Endothelial cell of umbilical vein (primary cell): ENCODE data around the gene SPTBN4. TPM values are rescaled to one million over a fixed set of nuclear protein-coding genes. Genes with fewer than 3 reads are reported as not detected.
"Not testable (repeated sequence)": the region's sequence is repeated elsewhere in the genome, so short reads cannot be mapped to it uniquely, and the experiment has no call there.

Experiments used
- BruUV-seq: library from RNA; stranded (reverse); fragments of 400-500 nt; replicated peaks from 2 replicates; lab custom pipeline; 2021; lab: Mats Ljungman, UMichigan
- CTCF ChIA-PET: fragments of 300-600, 350-600 bp; sonication (Branson Sonifier 250); formaldehyde crosslinking; loops from one replicate; lab custom pipeline; 2021; ENCODE audit warnings: antibody characterized with exemption, inconsistent platforms; lab: Charles Lee
- POLR2A ChIA-PET: fragments of 300-600, 350-600 bp; sonication (Branson Sonifier 250); formaldehyde crosslinking; loops from one replicate; lab custom pipeline; 2021; ENCODE audit warnings: antibody characterized with exemption, inconsistent platforms; lab: Charles Lee
- DNase-seq: peaks from one replicate; pipeline ENCODE4 v3.0.0-alpha.2; 2011; ENCODE audit warnings: low read depth, low spot score
- FAIRE-seq: peaks from 2 replicates; lab custom pipeline; 2011; peaks lifted over from hg19 to GRCh38; lab: Jason Lieb, UNC
- H2AFZ ChIP-seq: 2 replicates; pipeline ENCODE4 v1.6.0; 2012; ENCODE audit warnings: low read depth, low read length, control low read depth, inconsistent platforms
- H3K27ac ChIP-seq: 2 replicates; pipeline ENCODE4 v1.5.1; 2011; ENCODE audit warnings: low read depth, mild to moderate bottlenecking, control low read depth, low read length, moderate library complexity; ENCODE audit not compliant: insufficient read depth
- H3K27me3 ChIP-seq, 2 experiments: 2 replicates each; pipeline versions ENCODE4 v1.6.0 to v1.6.1; 2011; ENCODE audit warnings: low read length in 2 of 2, mixed read lengths in 1 of 2; ENCODE audit not compliant: control insufficient read depth in 2 of 2, insufficient read depth in 2 of 2
- H3K36me3 ChIP-seq, 2 experiments: 2 replicates in 1 of 2; 3 replicates in 1 of 2; pipeline ENCODE4 v1.5.1; 2011; ENCODE audit warnings: low read length in 2 of 2, mild to moderate bottlenecking in 1 of 2, moderate library complexity in 1 of 2; ENCODE audit not compliant: control insufficient read depth in 2 of 2, insufficient read depth in 2 of 2; ENCODE audit errors: extremely low read depth in 1 of 2
- H3K4me1 ChIP-seq: 3 replicates; pipeline ENCODE4 v1.5.1; 2011; ENCODE audit warnings: mild to moderate bottlenecking, low read length; ENCODE audit not compliant: control insufficient read depth, insufficient read depth; ENCODE audit errors: extremely low read depth
- H3K4me2 ChIP-seq: 2 replicates; pipeline ENCODE4 v1.6.1; 2011; ENCODE audit warnings: low read length, control low read depth, mixed read lengths; ENCODE audit not compliant: insufficient read depth
- H3K4me3 ChIP-seq, 3 experiments: fragments of 200-600 bp in 1 of 3; sonication (generic), shearing (Covaris generic) in 1 of 3; replicated peaks in 1 of 3; 2 replicates each; pipeline ENCODE4 v1.5.1; 2011 to 2016; ENCODE audit warnings: control low read depth in 3 of 3, low read length in 3 of 3, mild to moderate bottlenecking in 2 of 3, inconsistent platforms in 1 of 3, low read depth in 1 of 3, moderate library complexity in 1 of 3; ENCODE audit not compliant: insufficient read depth in 1 of 3
- H3K79me2 ChIP-seq: 2 replicates; pipeline ENCODE4 v1.6.0; 2012; ENCODE audit warnings: low read length, inconsistent platforms; ENCODE audit not compliant: control insufficient read depth, insufficient read depth
- H3K9ac ChIP-seq: replicated peaks from 2 replicates; pipeline ENCODE3; 2011; ENCODE audit warnings: low read length, control low read depth; ENCODE audit not compliant: insufficient read depth; ENCODE audit errors: extremely low read depth
- H3K9me1 ChIP-seq: replicated peaks from 3 replicates; pipeline ENCODE4 v1.6.0; 2011; ENCODE audit warnings: mild to moderate bottlenecking, low read length; ENCODE audit not compliant: control insufficient read depth, insufficient read depth; ENCODE audit errors: extremely low read depth
- H3K9me3 ChIP-seq: replicated peaks from 2 replicates; pipeline ENCODE4 v1.5.1; 2012; ENCODE audit warnings: low read length, inconsistent platforms; ENCODE audit not compliant: control insufficient read depth, insufficient read depth
- H4K20me1 ChIP-seq: replicated peaks from 2 replicates; pipeline ENCODE3; 2011; ENCODE audit warnings: mild to moderate bottlenecking, low read length; ENCODE audit not compliant: control insufficient read depth, insufficient read depth; ENCODE audit errors: extremely low read depth
- EZH2 ChIP-seq: IDR thresholded peaks from 2 replicates; pipeline ENCODE4 v1.6.1; 2012; ENCODE audit warnings: borderline replicate concordance, low read depth, mild to moderate bottlenecking, moderate library complexity, low read length, inconsistent platforms; ENCODE audit not compliant: severe bottlenecking
- FOS ChIP-seq: IDR thresholded peaks from 2 replicates; pipeline ENCODE4 v1.6.1; 2011; ENCODE audit warnings: mild to moderate bottlenecking, low read length, moderate library complexity, borderline replicate concordance; ENCODE audit not compliant: insufficient read depth
- GATA2 ChIP-seq: IDR thresholded peaks from 2 replicates; pipeline ENCODE4 v1.7.0; 2011; ENCODE audit warnings: low read depth, mild to moderate bottlenecking, moderate library complexity, mixed read lengths, low read length; ENCODE audit not compliant: insufficient read length, insufficient read depth
- JUN ChIP-seq: IDR thresholded peaks from 2 replicates; pipeline ENCODE4 v1.6.1; 2011; ENCODE audit warnings: borderline replicate concordance, low read depth; ENCODE audit not compliant: insufficient read length, insufficient read depth
- POLR2A ChIP-seq: IDR thresholded peaks from 2 replicates; pipeline ENCODE4 v1.6.1; 2012; ENCODE audit warnings: low read depth, mild to moderate bottlenecking, control low read depth, low read length
- dilution Hi-C: fragments of 300-500 bp; cut with MboI; formaldehyde crosslinking; loops from one replicate; pipeline ENCODE4 v1.15.0; 2019; ENCODE audit warnings: low sequenced_read_pairs; ENCODE audit not compliant: extremely low pct_ligation_motif_present
- intact Hi-C: fragments of 100-400 bp; cut with micrococcal nuclease; formaldehyde crosslinking; loops from one replicate; pipeline ENCODE4 v1.10.0; 2022
- polyA plus RNA-seq, 4 experiments: library from polyadenylated mRNA; depleted of rRNA in 3 of 4; stranded (reverse) in 3 of 4; unstranded in 1 of 4; fragments of >200 nt; gene quantifications; 2 replicates each; pipeline versions ENCODE4 v1.2.1 to v1.2.3, GENCODE V29; 2011 to 2012; ENCODE audit warnings: missing spikeins in 1 of 4
- total RNA-seq: library from RNA; stranded (reverse); gene quantifications from 2 replicates; pipeline ENCODE4 v1.2.3, GENCODE V29; 2021
- TF ChIP-seq, protein P1 (sequence below): IDR thresholded peaks from 2 replicates; pipeline ENCODE4 v1.6.1; 2011; ENCODE audit not compliant: insufficient read depth, insufficient read length

SPTBN4 gene
- total and polyA plus RNA-seq, 2 donors (not counting 3 experiments of a cell fraction or from before 2014, with no cell fraction given) = 0.33 TPM; not detected in 1

DNA sequence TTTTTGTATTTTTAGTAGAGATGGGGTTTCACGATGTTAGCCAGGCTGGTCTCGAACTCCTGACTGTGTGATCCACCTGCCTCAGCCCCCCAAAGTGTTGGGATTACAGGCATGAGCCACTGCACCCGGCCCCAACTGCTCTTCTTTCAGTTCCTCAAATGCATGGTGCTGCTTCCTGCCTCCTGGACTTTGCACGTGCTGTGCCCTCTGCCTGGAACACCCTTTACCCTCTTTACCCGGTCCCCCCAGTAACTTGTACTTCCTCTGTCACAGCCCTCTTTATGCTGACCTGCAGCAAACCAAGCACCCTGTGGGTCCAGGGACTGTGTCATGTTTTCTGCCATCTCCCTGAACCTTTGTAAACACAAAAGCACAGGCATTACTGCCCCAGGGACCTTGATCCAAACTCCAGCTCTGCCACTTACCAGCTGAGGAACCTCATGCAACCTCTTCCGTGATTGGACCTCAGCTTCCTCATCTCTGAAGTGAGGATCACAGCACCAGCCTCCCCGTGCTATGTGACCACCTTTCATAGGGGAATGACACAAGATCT lies 5.1 kb upstream of the SPTBN4 start:
- H4K20me1 ChIP-seq = no peaks in the 10 kb centered on the region
- H2AFZ ChIP-seq = no peak overlapping the region
- intact Hi-C loops = no loop called here
- dilution Hi-C loops = no loop called here
- peaks cover 14% of the 10 kb centered on the region for H3K4me1 ChIP-seq
- peaks cover 2 to 3% of the 10 kb centered on the region in 2 experiments for H3K27me3 ChIP-seq
- H3K36me3 ChIP-seq = no peaks in the 10 kb centered on the region
- ChIA-PET POLR2A (no interaction called here), CTCF (interaction anchor here (2.5 kb wide), 1 partner anchor 156 kb away, joined by 9 read pairs; no protein-coding TSS in a partner anchor)
- BruUV-seq = no TSS peak
- H3K9ac ChIP-seq = no peak overlapping the region
- H3K4me2 ChIP-seq = no peak overlapping the region
- H3K4me3 ChIP-seq = no peak overlapping the region
- no peak for FAIRE-seq
- DNase-seq = no peak
- H3K9me3 ChIP-seq = no peaks in the 10 kb centered on the region
- no peaks in the 10 kb centered on the region for H3K79me2 ChIP-seq
- TF ChIP-seq POLR2A (no peak), JUN (no peak), FOS (no peak), GATA2 (no peak), EZH2 (no peak)
- TF ChIP-seq, protein P1, sequence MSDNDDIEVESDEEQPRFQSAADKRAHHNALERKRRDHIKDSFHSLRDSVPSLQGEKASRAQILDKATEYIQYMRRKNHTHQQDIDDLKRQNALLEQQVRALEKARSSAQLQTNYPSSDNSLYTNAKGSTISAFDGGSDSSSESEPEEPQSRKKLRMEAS = no peak
- no peaks in the 10 kb centered on the region for H3K9me1 ChIP-seq
- H3K27ac ChIP-seq = no peak overlapping the region

DNA sequence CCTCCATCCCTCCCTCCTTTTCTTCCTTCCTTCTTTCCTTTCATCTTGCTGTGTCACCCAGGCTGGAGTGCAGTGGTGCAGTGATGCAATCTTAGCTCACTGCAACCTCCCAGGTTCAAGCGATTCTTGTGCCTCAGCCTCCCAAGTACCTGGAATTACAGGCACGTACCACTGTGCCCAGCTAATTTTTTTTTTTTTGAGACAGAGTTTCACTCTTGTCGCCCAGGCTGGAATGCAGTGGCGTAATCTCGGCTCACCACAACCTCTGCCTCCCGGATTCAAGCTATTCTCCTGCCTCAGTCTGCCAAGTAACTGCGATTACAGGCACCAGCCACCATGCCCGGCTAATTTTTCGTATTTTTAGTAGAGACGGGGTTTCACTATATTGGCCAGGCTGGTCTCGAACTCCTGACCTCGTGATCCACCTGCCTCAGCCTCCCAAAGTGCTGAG lies 3.2 kb upstream of the SPTBN4 start:
- H3K9me3 ChIP-seq, H3K4me2 ChIP-seq, H3K9ac ChIP-seq, BruUV-seq, H3K27me3 ChIP-seq, H3K9me1 ChIP-seq, dilution Hi-C loops, H3K4me3 ChIP-seq, H3K79me2 ChIP-seq, DNase-seq, H3K36me3 ChIP-seq, H3K27ac ChIP-seq, H2AFZ ChIP-seq, H4K20me1 ChIP-seq, FAIRE-seq: not testable (repeated sequence)
- H3K4me1 ChIP-seq = peaks cover 14% of the 10 kb centered on the region
- CTCF ChIA-PET = interaction anchor here (0.6 to 4.4 kb wide), 35 partner anchors 10 to 1960 kb away, joined by 3 to 44 read pairs (median 4); partner anchors contain the start of genes LTBP4 and SERTAD1
- POLR2A ChIA-PET = interaction anchor here (0.7 to 0.9 kb wide), 2 partner anchors 11 to 38 kb away, joined by 3 read pairs; partner anchors contain the start of gene SERTAD1
- intact Hi-C loops = loop anchor here (1.0 to 2.0 kb wide), 6 partner anchors 19 to 171 kb away; partner anchors contain the start of gene SERTAD3
